HG03060 (cell line): ENCODE results near the gene ZMIZ2.
"Not testable (repeated sequence)": the region's sequence is repeated elsewhere in the genome, so short reads cannot be mapped to it uniquely, and the experiment has no call there.

Experiments
- ATAC-seq: cut with Tn5 transposase; IDR thresholded peaks from one replicate; pipeline ENCODE4 v1.9.1; 2021; ENCODE audit warnings: low read depth, moderate number of reproducible peaks; ENCODE audit not compliant: unreplicated experiment

Gene ZMIZ2

GRCh38 chr7:44727158-44727936 is 21.3 kb upstream of the ZMIZ2 start:
- ATAC-seq: no peak

GRCh38 chr7:44727937-44728262 is 20.7 kb upstream of the ZMIZ2 start:
- ATAC-seq: no peak

GRCh38 chr7:44729949-44730590 is 18.6 kb upstream of the ZMIZ2 start:
- no peak for ATAC-seq

- not testable (repeated sequence) for ATAC-seq
These were observed 15.7 kb upstream of the ZMIZ2 start for GRCh38 chr7:44732971-44733370.

GRCh38 chr7:44733708-44734481 is 14.8 kb upstream of the ZMIZ2 start:
- ATAC-seq: no peak

GRCh38 chr7:44735403-44736165 is 13.1 kb upstream of the ZMIZ2 start:
- ATAC-seq: peak; percentile 61

- ATAC-seq: no peak
These were observed 11.8 kb upstream of the ZMIZ2 start for GRCh38 chr7:44736896-44737295.

DNA sequence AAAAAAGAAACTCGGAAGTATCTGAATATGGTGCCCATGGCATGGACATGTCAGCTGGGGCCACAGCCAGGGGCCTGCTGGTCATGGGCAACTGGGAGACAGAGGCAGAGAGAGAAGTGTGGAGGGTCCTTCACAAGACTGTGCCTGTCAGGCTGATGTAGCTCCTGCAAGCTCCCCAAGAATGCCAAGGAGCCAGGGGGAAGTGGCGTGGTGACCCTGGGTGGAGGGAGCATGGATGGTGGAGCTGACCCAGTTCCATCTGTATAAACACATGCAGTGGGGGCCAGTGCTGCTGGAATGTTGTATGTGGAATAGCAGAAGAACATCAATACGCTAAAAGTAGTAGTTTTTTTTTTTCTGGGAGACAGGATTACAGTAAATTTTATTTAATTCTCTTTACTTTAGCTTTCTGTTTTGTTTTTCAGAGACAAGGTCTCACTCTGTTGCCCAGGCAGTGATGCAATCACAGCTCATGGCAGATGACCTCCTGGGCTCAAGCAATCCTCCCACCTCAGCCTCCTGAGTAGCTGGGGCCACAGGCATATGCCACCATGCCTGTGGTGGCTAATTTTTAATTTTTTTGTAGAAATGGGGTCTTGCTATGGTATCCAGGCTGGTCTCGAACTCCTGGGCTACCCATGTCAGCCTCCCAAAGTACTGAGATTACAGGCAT is 10.5 kb upstream of the ZMIZ2 start:
- ATAC-seq: no peak

GRCh38 chr7:44738876-44739665 is 9.6 kb upstream of the ZMIZ2 start:
- no peak for ATAC-seq

DNA sequence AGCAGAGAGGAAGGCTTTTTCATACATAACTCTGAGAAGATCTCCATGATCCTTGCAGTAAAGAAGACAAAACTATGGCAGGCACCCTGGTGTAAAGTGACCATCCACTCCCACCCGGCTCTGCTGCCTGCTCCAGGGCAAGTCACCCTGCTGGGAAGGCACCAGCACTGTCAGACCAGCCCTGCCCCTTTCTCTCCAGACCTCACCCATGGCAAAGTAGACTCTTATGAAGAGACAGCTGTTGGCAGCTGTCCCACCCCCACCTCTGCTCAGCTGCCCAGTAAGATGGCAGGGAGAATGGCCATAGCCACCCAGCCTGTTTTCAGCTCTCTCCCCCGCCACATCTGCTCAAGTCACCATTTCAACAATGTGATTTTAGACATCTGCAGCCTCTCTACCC is 8.6 kb upstream of the ZMIZ2 start:
- ATAC-seq: no peak

- no peak for ATAC-seq
These were observed 4.9 kb upstream of the ZMIZ2 start for GRCh38 chr7:44743750-44744149.

GRCh38 chr7:44748948-44749731 is 493 bp downstream of the ZMIZ2 start:
- no peak for ATAC-seq

DNA sequence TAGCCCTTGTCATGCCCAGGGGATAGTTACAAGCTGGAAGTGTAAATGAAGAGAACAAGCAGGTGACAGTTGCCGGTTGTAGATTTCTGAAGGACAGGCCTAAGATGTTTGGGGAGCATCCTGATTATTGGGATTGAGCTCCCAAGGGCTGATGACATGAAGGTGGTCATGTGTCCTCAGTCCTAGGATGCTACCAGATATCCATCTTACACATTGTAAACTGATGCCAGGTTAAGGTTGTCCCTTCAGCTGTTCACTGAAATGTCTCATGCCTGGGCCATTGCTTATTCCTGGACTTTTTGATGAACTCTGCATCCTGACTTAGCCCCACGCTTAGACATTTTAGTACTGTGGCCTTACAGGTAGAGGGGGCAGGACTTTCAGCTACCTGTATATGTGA is 1.3 kb downstream of the ZMIZ2 start:
- no peak for ATAC-seq

- ATAC-seq: no peak
These were observed 1.8 kb downstream of the ZMIZ2 start for GRCh38 chr7:44750424-44750823.

GRCh38 chr7:44750921-44751571 is 2.4 kb downstream of the ZMIZ2 start:
- peak; percentile 79 for ATAC-seq

DNA sequence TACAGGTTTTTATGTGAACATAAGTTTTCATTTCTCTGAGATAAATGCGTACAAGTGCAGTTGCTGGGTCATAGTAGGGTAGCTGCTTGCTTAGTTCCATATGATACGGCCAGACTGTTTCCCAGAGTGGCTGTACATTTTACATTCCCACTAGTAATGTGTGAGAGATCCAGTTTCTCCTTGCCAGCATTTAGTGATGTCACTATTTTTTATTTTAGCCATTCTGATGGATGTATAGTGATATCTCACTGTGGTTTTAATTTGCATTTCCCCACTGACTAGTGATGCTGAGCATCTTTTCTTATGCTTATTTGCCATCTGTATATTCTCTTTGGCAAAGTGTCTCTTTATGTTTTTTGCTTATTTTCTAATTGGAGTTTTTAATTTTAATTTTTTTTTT is 4.2 kb downstream of the ZMIZ2 start:
- ATAC-seq: no peak

DNA sequence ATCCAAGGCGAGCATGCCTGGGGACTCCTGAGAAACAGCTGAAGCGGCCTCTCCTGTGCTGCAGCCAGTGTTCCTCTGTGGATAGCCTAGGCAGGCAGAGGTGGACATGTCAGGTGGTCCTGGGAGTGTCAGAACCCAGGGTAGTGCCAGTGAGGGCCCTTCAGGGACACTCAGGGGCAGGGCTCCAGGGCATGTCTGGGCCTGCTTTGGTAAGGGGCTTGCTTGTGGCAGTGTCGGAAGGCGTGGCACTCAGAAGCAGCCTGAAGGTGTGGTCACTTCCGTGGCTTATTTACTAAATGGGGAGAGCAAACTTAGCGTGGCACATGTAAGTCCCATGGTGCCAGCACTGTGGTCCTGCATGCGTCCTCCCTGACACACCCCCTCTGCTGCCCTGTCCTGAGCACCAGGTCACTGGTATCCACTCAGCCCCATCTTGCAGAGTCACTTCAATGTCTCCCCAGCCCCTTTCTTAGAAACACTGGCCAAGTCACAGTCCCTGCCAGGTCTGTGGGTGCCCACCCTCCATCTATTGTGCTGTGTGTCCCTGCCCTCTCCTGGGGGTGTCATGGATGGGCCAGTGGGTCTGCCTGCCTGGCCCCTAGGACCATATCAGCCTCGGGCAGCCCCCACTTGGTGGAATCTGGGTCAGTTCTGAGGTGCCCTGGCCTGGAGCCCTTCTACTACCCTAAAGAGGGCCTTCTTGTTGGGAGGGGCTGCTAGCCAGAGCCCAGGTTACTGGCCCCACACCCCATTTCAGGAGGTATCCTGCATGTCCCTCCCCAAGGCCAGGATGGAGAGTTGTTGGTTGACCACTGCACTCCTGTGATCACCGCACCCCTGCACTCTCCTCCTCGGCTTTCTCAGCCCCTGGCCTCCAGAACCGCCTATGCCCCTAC is 6.4 kb downstream of the ZMIZ2 start:
- ATAC-seq: no peak
